AG04450 (cell line): Measurements from ENCODE around the gene C19orf81. TPM values are rescaled to one million over a fixed set of nuclear protein-coding genes. Genes with fewer than 3 reads are reported as not detected.

Experiments
- CTCF ChIA-PET: fragments of 300-600, 350-600 bp; formaldehyde crosslinking; extraction: SDS; loops from one replicate; lab custom pipeline; 2022; ENCODE audit warnings: antibody characterized with exemption, inconsistent platforms; lab: Charles Lee
- POLR2A ChIA-PET: fragments of 350-600 bp; formaldehyde crosslinking; extraction: SDS; loops from one replicate; lab custom pipeline; 2021; ENCODE audit warnings: antibody characterized with exemption, inconsistent platforms; lab: Yijun Ruan, JAX
- DNase-seq: peaks from one replicate; pipeline ENCODE4 v3.0.0-alpha.2; 2011; ENCODE audit warnings: low read depth, low spot score
- H3K27ac ChIP-seq: one replicate; pipeline ENCODE4 v1.5.1; 2012; ENCODE audit warnings: low read depth, low read length, control low read depth
- H3K27me3 ChIP-seq: one replicate; pipeline ENCODE4 v1.6.0; 2012; ENCODE audit warnings: low read length; ENCODE audit not compliant: control insufficient read depth, insufficient read depth
- H3K4me3 ChIP-seq: 2 replicates; pipeline ENCODE4 v1.5.1; 2011; ENCODE audit warnings: mild to moderate bottlenecking, low read depth, low read length, control low read depth
- H3K9me3 ChIP-seq: 2 replicates; pipeline ENCODE4 v1.5.1; 2012; ENCODE audit warnings: low read length; ENCODE audit not compliant: control insufficient read depth, insufficient read depth
- CTCF ChIP-seq: IDR thresholded peaks from 2 replicates; pipeline ENCODE4 v1.5.1; 2011; ENCODE audit warnings: low read depth, low read length, control low read depth, inconsistent platforms
- polyA plus RNA-seq: library from polyadenylated mRNA; depleted of rRNA; stranded (reverse); fragments of >200 nt; gene quantifications from 2 replicates; pipeline ENCODE4 v1.2.3, GENCODE V29; 2011

Gene C19orf81
- polyA plus RNA-seq, 1 experiment = not detected

DNA sequence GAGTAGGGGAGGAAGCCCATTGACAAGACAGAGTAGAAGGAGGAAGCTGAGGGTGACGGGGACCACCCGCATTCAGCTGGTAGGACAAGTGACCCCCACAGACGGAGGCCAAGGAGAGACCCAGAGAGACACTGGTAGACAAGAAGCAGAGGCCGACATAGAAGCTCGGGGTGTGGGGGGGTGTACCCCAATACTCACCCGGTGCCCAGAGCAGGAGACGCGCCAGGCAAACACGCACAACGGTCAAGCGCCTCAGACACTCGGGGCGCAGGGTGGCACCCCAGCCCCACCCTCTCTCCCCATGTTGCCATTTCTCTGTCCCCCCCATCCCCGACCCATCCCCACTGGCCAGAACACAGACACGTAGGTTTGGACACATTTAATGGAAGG, 46.8 kb downstream of the C19orf81 start:
- DNase-seq = no peak
- TF ChIP-seq CTCF = no peak
- ChIA-PET POLR2A (no interaction called here), CTCF (interaction anchor here (1.4 kb wide), 1 partner anchor 26 kb away, joined by 3 read pairs; no protein-coding TSS in a partner anchor)
- peaks cover 30% of the 10 kb centered on the region for H3K27me3 ChIP-seq
- H3K4me3 ChIP-seq = no peak overlapping the region
- H3K9me3 ChIP-seq = no peaks in the 10 kb centered on the region; the same call in 1 of the 2 replicates
- H3K27ac ChIP-seq = no peak overlapping the region

DNA sequence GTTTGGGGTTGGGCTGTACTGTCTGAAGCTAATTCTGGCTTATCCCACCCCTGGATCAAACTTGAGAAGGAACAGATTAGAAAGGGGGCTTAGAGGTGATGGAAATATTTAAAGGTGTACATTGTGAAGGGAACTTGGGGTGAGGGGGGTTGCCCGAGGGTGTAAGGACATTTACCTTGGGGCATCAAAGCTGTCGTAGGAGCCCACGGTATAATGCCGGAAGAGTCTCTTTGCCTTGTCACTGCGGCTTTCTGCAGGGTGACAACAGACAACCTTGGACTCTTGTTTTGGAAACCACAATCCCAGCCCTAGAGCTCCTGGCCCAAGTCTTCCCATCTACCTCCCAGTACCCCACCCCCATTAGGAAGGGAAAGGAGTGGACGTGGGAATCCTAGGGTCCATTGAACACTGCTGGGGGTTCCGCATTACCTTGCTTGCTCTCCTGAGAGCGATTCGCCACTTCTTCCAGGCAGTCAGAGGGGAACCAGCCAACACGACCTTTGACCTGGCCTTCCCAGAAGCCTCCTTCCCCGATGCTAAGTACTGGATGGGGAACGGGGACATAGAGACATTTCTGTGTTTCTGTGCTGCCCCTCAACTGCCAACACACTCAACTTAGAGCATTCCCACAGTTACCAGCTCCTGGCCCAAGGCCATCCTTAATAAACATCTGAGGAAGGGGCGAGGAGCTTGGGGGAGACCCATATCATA, 48.3 kb downstream of the C19orf81 start:
- Histone ChIP-seq H3K4me3 (no peak overlapping the region), H3K27ac (no peak overlapping the region), H3K27me3 (peaks cover 27% of the 10 kb centered on the region), H3K9me3 (no peaks in the 10 kb centered on the region; the same call in 1 of the 2 replicates)
- no peak for DNase-seq
- CTCF ChIA-PET = interaction anchor here (1.1 to 1.4 kb wide), 3 partner anchors 8 to 28 kb away, joined by 3 read pairs; no protein-coding TSS in a partner anchor
- POLR2A ChIA-PET = interaction anchor here (0.6 kb wide), 1 partner anchor 39 kb away, joined by 3 read pairs; no protein-coding TSS in a partner anchor
- TF ChIP-seq CTCF = no peak

GRCh38 chr19:50701367-50701985, 52.2 kb downstream of the C19orf81 start:
- POLR2A ChIA-PET = no interaction called here
- Histone ChIP-seq H3K4me3 (no peak overlapping the region), H3K27ac (no peak overlapping the region), H3K9me3 (no peaks in the 10 kb centered on the region; the same call in 1 of the 2 replicates), H3K27me3 (peaks cover 3% of the 10 kb centered on the region)
- TF ChIP-seq CTCF = no peak
- CTCF ChIA-PET = interaction anchor here (2.9 kb wide), 1 partner anchor 82 kb away, joined by 19 read pairs; no protein-coding TSS in a partner anchor
- no peak for DNase-seq

DNA sequence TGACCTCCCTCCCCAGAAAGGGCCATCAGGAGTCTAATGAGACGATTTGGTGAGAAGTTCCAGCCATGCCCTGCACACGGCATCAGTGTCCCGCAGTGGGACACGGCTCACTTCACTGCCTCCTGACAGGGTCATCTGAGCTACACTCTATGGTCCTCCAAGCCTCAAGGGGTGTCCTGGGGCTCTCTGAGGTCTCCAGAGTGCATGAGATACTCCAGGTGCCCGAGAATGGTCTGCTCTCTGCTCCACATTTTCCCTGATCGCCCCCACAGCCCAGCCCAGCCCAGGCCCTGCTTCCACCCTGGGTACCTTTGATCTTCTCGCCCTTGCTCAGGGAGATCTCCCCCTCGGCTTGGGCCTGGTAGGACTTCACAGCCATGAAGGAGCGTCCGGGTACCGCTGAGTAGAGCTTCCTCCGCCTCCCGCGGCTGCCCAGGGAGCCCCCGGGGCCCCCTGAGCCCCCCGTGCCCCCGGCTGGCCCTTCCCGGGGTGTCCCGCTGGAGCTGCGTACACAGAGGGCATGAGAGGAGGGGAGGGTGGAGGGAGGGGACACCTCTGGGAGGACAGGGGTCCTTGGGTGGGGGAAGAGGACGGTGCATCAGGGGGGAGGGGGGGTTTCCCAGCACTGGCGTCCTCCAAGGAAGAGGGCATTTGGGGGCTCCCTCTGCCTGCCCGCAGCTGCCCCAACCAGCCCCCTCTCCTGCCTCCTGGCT, 53.1 kb downstream of the C19orf81 start:
- CTCF ChIA-PET = interaction anchor here (0.9 to 2.9 kb wide), 5 partner anchors 16 to 146 kb away, joined by 3 to 19 read pairs (median 3); no protein-coding TSS in a partner anchor
- no peaks in the 10 kb centered on the region for H3K27me3 ChIP-seq
- POLR2A ChIA-PET = interaction anchor here (0.6 kb wide), 1 partner anchor 72 kb away, joined by 6 read pairs; no protein-coding TSS in a partner anchor
- no peaks in the 10 kb centered on the region; the same call in 1 of the 2 replicates for H3K9me3 ChIP-seq
- no peak for DNase-seq
- TF ChIP-seq CTCF = no peak
- no peak overlapping the region for H3K4me3 ChIP-seq
- no peak overlapping the region for H3K27ac ChIP-seq
